Measurements from ENCODE around the gene KIAA2012. TPM values are rescaled to one million over a fixed set of nuclear protein-coding genes. Genes with fewer than 3 reads are reported as not detected.

Gene KIAA2012
- total RNA-seq, 1 donor from 2014 or later, result not detected

- no peaks in the 10 kb centered on the region for H3K79me2 ChIP-seq (ENCODE audit: insufficient read depth, low read length)
- no peak for FAIRE-seq
- H3K9me3 ChIP-seq (ENCODE audit: insufficient read depth, low read depth, low read length), result no peaks in the 10 kb centered on the region
- Mint-ChIP-seq H3K27me3 (ENCODE audit: low read depth, unreplicated experiment) (peaks cover 5% of the 10 kb centered on the region), H3K27ac (ENCODE audit: unreplicated experiment) (no peak overlapping the region), H3K4me3 (ENCODE audit: unreplicated experiment) (no peak overlapping the region), H3K4me1 (ENCODE audit: low read depth, unreplicated experiment) (peaks cover 11% of the 10 kb centered on the region), H3K36me3 (ENCODE audit: low read depth, unreplicated experiment) (no peaks in the 10 kb centered on the region), H3K9me3 (ENCODE audit: unreplicated experiment) (peaks cover 3% of the 10 kb centered on the region)
- H4K20me1 ChIP-seq (ENCODE audit: insufficient read depth, low read length), result no peaks in the 10 kb centered on the region
- H3K9ac ChIP-seq (ENCODE audit: low read length), result no peak overlapping the region
- no peaks in the 10 kb centered on the region for H3K27me3 ChIP-seq (ENCODE audit: insufficient read depth, low read length)
- TF ChIP-seq CTCF (IDR thresholded peaks at IDR 0.05; ENCODE audit: insufficient read depth, low read depth, low read length) (no peak), EZH2 (IDR thresholded peaks at IDR 0.05; ENCODE audit: insufficient read depth, low read length) (no peak)
- peak; percentile 61 for DNase-seq (ENCODE audit: low read depth)
- H3K27ac ChIP-seq (ENCODE audit: low read depth, low read length), result no peak overlapping the region
- H3K4me2 ChIP-seq (ENCODE audit: low read length), result peak overlapping the region; percentile 69
- H2AFZ ChIP-seq (ENCODE audit: low read depth, low read length), result no peak overlapping the region
- peaks cover 30% of the 10 kb centered on the region for H3K4me1 ChIP-seq (ENCODE audit: insufficient read depth, low read length)
- H3K36me3 ChIP-seq (ENCODE audit: insufficient read depth, low read length), result no peaks in the 10 kb centered on the region
- no peak overlapping the region for H3K4me3 ChIP-seq (ENCODE audit: insufficient read depth, low read depth, low read length)
Observed at GRCh38 chr2:202149936-202150335, 76.9 kb downstream of the KIAA2012 start.

- Mint-ChIP-seq H3K27ac (ENCODE audit: unreplicated experiment) (no peak overlapping the region), H3K4me1 (ENCODE audit: low read depth, unreplicated experiment) (peaks cover 11% of the 10 kb centered on the region), H3K9me3 (ENCODE audit: unreplicated experiment) (peaks cover 3% of the 10 kb centered on the region), H3K36me3 (ENCODE audit: low read depth, unreplicated experiment) (no peaks in the 10 kb centered on the region), H3K27me3 (ENCODE audit: low read depth, unreplicated experiment) (peaks cover 6% of the 10 kb centered on the region), H3K4me3 (ENCODE audit: unreplicated experiment) (no peak overlapping the region)
- peak; percentile 59 for FAIRE-seq
- Histone ChIP-seq H3K9ac (ENCODE audit: low read length) (no peak overlapping the region), H3K4me3 (ENCODE audit: insufficient read depth, low read depth, low read length) (no peak overlapping the region), H2AFZ (ENCODE audit: low read depth, low read length) (no peak overlapping the region), H3K27ac (ENCODE audit: low read depth, low read length) (peak overlapping the region; percentile 56), H3K4me2 (ENCODE audit: low read length) (peak overlapping the region; percentile 36), H3K4me1 (ENCODE audit: insufficient read depth, low read length) (peaks cover 28% of the 10 kb centered on the region), H3K36me3 (ENCODE audit: insufficient read depth, low read length) (no peaks in the 10 kb centered on the region), H3K27me3 (ENCODE audit: insufficient read depth, low read length) (no peaks in the 10 kb centered on the region), H3K79me2 (ENCODE audit: insufficient read depth, low read length) (no peaks in the 10 kb centered on the region), H3K9me3 (ENCODE audit: insufficient read depth, low read depth, low read length) (no peaks in the 10 kb centered on the region), H4K20me1 (ENCODE audit: insufficient read depth, low read length) (no peaks in the 10 kb centered on the region)
- no peak for TF ChIP-seq CTCF (IDR thresholded peaks at IDR 0.05; ENCODE audit: insufficient read depth, low read depth, low read length)
- DNase-seq (ENCODE audit: low read depth), result peak; percentile 92
Observed at GRCh38 chr2:202152104-202152715, 79.2 kb downstream of the KIAA2012 start.

GRCh38 chr2:202154613-202155012 is 81.6 kb downstream of the KIAA2012 start:
- Histone ChIP-seq H3K79me2 (ENCODE audit: insufficient read depth, low read length) (no peaks in the 10 kb centered on the region), H3K4me3 (ENCODE audit: insufficient read depth, low read depth, low read length) (no peak overlapping the region), H4K20me1 (ENCODE audit: insufficient read depth, low read length) (no peaks in the 10 kb centered on the region), H3K9ac (ENCODE audit: low read length) (no peak overlapping the region), H3K27me3 (ENCODE audit: insufficient read depth, low read length) (no peaks in the 10 kb centered on the region), H3K4me2 (ENCODE audit: low read length) (no peak overlapping the region), H3K27ac (ENCODE audit: low read depth, low read length) (no peak overlapping the region), H3K4me1 (ENCODE audit: insufficient read depth, low read length) (peaks cover 8% of the 10 kb centered on the region), H3K9me3 (ENCODE audit: insufficient read depth, low read depth, low read length) (no peaks in the 10 kb centered on the region), H3K36me3 (ENCODE audit: insufficient read depth, low read length) (no peaks in the 10 kb centered on the region), H2AFZ (ENCODE audit: low read depth, low read length) (no peak overlapping the region)
- DNase-seq (ENCODE audit: low read depth), result no peak
- FAIRE-seq, result no peak
- H3K9me3 Mint-ChIP-seq (ENCODE audit: unreplicated experiment), result peaks cover 3% of the 10 kb centered on the region
- no peaks in the 10 kb centered on the region for H3K36me3 Mint-ChIP-seq (ENCODE audit: low read depth, unreplicated experiment)
- peaks cover under 1% of the 10 kb centered on the region for H3K4me1 Mint-ChIP-seq (ENCODE audit: low read depth, unreplicated experiment)
- H3K4me3 Mint-ChIP-seq (ENCODE audit: unreplicated experiment), result no peak overlapping the region
- H3K27ac Mint-ChIP-seq (ENCODE audit: unreplicated experiment), result no peak overlapping the region
- H3K27me3 Mint-ChIP-seq (ENCODE audit: low read depth, unreplicated experiment), result peaks cover 6% of the 10 kb centered on the region
- TF ChIP-seq CTCF (IDR thresholded peaks at IDR 0.05; ENCODE audit: insufficient read depth, low read depth, low read length) (no peak), EZH2 (IDR thresholded peaks at IDR 0.05; ENCODE audit: insufficient read depth, low read length) (no peak)
